HG03280 (cell line): ENCODE results near the gene RSPH9.

ENCODE experiments used
- ATAC-seq: cut with Tn5 transposase; IDR thresholded peaks from one replicate; pipeline ENCODE4 v1.9.1; 2021; ENCODE audit warnings: mild to moderate bottlenecking, moderate library complexity; ENCODE audit not compliant: unreplicated experiment

Gene RSPH9

DNA sequence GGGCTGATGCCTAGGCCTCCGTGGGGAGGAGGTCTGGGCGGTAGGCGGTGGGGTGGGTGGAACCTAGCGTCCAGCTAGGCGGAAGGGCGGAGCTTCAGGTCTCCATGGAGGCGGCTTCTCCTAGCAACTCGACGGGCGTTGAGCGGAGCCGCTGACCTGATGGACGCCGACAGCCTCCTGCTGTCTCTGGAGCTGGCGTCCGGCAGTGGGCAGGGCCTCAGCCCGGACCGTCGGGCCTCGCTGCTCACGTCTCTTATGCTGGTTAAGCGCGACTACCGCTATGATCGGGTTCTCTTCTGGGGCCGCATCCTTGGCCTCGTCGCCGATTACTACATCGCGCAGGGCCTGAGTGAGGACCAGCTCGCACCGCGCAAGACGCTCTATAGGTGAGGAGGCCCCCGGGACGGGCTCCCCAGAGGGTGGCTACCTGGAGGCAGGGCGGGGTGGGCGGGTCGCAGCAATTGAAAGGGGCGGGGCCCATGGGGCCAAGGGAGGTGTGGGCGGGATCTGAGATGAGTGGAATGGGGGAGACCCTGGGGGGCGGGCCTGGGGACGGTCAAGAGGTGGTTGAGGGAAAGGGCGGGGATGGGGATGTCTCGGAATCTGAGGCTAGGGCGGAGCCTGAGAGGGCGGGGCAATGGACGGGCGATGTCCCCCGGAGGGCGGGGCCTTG, at the start of gene RSPH9:
Gene RSPH9, plus strand, starts transcription at position 97 of the 673 bp plus-strand sequence. Its CDS starts 63 bp downstream, at position 160.
- peak; percentile 62 for ATAC-seq

- ATAC-seq: no peak
Observed at GRCh38 chr6:43600595-43600994, 44.2 kb upstream of the RSPH9 start.

GRCh38 chr6:43604174-43604573, 40.7 kb upstream of the RSPH9 start:
- ATAC-seq: no peak

DNA sequence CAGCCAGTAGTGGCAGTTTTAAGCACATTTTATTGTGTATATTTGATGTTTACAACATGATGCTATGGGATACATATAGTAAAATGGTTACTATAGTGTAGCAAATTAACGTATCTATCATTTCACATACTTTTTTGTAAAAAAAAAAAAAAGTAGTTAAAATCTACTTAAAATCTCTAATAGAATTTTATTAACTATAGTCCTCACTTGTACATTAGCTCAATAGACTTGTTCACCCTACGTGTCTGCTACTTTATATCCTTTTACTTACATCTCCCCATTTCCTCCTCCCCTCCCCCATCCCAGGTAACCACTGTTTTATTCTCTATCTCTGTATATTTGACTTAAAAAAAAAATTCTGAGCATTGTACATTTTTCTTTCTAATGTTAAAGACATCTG, 38.8 kb upstream of the RSPH9 start:
- no peak for ATAC-seq

GRCh38 chr6:43608310-43608763, 36.5 kb upstream of the RSPH9 start:
- ATAC-seq: no peak

GRCh38 chr6:43608807-43609206, 36.0 kb upstream of the RSPH9 start:
- ATAC-seq: no peak

- no peak for ATAC-seq
Observed at GRCh38 chr6:43609402-43609801, 35.4 kb upstream of the RSPH9 start.

- ATAC-seq: no peak
Observed at GRCh38 chr6:43610431-43610830, 34.4 kb upstream of the RSPH9 start.

- no peak for ATAC-seq
Observed at GRCh38 chr6:43613721-43614395, 31.0 kb upstream of the RSPH9 start.

DNA sequence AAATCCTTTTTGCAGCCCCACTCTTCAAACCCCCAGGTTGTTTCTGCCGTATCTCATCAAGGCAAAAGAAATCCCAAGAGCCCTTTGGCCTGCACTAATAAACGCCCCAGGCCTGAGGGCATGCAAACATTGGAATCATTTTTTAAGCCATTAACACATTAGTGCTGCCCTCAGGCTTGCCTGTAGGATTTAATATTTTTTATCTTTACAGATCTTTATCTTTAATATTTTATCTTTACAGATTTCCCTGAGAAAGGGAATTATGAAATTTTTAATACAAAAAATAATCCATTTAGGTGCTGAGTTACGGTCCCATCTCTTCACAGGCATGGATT, 30.5 kb upstream of the RSPH9 start:
- ATAC-seq: no peak

GRCh38 chr6:43616725-43617472, 27.9 kb upstream of the RSPH9 start:
- no peak for ATAC-seq

GRCh38 chr6:43621078-43621835, 23.6 kb upstream of the RSPH9 start:
- no peak for ATAC-seq

- ATAC-seq: no peak
Observed at GRCh38 chr6:43621836-43622180, 23.0 kb upstream of the RSPH9 start.

DNA sequence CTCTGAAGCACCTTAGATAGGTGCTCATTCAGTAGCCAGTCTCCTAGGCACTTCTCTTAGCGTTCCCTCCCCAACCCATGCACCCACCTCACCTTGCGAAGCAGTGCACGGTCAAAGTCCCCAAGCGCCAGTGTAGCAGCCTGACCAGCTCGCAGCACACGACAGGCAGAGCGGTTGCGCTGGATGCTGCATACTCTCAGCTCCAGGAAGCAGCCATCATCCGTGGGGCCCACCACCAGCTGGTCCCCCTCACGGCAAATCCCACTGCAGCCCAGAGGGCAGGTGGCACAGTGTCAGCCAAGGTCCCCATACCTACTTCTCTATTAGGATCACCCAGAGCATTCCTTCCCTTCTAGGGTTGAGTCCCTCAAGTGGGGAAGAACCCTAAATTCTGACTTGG, 22.3 kb upstream of the RSPH9 start:
- ATAC-seq: no peak

DNA sequence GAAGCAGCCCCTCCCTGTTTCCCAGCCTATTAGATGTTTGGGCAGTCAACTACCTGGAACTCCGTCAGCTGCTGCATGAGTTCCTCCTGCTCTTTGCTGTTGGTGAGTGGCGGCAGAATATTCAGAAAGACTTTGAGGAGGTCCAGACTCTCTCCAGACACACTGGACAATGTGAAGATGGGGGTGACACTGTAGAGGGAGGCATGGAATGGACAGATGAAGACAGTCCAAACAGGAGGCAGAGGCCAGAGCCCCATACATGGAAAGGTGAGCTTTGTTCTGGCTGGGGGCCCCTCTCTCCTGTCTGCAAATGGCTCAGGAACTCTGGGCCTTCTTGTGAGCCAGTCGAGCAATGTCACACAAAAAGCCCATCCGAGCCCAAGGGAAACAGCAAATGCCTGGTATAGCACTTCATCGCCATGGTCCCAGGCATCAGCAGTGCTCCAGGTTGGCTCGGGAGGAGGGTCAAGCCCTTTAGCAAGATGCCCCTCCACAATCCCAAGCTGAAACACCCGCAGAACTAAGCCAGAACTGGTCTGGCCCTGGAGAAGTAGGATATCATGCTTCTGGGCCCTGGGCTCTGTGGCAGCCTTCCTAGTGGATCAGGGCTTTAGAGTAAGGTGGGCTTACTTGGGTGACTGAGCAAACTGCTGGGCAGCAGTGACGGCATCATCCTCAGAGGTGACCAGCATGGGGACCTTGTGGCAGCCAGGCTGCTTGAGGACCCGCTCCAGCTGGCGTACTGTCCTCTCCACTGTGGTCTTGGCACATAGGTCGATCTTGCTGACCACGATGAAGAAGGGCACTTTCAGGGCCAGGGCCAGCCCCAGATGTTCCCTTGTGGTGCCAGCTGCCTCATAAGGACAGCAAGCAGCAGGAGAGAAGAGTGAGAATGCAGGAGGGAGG, 20.7 kb upstream of the RSPH9 start:
- no peak for ATAC-seq

DNA sequence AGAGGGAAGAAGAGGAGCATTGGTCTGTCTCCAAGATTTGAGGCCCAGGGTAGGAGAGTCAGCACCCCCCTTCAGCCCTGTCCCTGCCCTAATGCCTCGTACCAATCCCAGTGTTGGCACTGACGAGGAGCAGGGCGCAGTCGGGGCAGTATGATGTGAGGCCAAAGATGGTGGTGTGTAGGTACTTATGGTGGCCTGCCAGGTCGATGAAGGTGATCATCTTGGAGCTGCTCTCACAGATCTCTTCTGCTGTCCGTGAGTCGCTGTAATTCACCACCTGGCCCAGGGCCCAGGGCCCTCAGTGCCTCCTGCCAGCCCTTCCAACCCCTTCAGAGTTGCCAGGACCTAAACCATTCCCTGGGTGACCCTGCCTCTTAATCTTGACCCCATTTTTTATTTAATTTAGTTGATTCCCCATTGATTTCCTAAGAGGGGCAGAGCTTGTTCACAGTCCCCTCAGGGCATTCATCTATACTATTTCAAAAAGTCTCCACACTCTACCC, 20.0 kb upstream of the RSPH9 start:
- ATAC-seq: no peak

DNA sequence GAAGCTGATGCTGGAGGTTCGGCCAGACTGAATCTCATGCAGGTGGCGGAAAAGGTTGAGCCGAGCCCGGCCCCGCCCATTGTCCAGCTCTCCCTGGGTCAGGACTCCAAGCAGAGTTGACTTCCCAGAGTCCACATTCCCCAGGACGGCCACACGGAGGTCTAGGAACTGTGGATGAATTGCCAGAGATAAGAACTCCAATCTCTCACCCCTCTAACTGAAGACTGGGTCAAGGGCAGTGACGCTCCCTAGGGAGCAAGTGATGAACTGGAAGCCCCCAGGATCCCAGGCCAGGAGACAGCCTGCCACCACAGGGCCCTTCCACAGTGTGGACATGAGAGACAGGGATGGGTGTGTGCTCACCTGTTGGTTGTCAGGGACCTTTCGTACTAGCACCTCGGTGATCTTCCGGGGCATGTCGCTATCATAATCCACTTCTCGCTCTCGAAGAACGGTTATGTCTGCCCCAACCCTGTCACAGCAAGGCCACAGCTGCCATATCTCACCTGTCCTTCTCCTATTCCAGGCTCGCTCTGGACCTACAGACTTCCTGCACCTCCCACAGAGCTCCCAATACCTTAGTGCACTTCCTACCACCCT, 19.3 kb upstream of the RSPH9 start:
- ATAC-seq: no peak

GRCh38 chr6:43627008-43627825, 17.6 kb upstream of the RSPH9 start:
- ATAC-seq: no peak
